Central memory CD8-positive, alpha-beta T cell (primary cell): ENCODE measurements around the gene ALG1.

Experiments
- ATAC-seq: fragments of 150-1000 bp; cut with Tn5 transposase; replicated peaks from 2 replicates; pipeline ENCODE4 v1.10.0; 2022; ENCODE audit warnings: mild to moderate bottlenecking, moderate FRiP score, moderate number of reproducible peaks; ENCODE audit not compliant: poor library complexity, severe bottlenecking; ENCODE audit errors: extremely low read depth
- DNase-seq, 2 donors: peaks; one replicate each; pipeline ENCODE4 v3.0.0; 2021; ENCODE audit warnings: low spot score in 2 of 2
- H3K27ac Mint-ChIP-seq: one replicate; pipeline ENCODE4 v1.8.0; 2022; ENCODE audit warnings: low read depth, mild to moderate bottlenecking, moderate library complexity, mixed read lengths
- H3K27me3 Mint-ChIP-seq: one replicate; pipeline ENCODE4 v1.8.0; 2022; ENCODE audit warnings: mixed read lengths
- H3K36me3 Mint-ChIP-seq: one replicate; pipeline ENCODE4 v1.8.0; 2022; ENCODE audit warnings: mild to moderate bottlenecking, moderate library complexity, mixed read lengths; ENCODE audit not compliant: insufficient read depth
- H3K4me1 Mint-ChIP-seq: one replicate; pipeline ENCODE4 v1.8.0; 2022; ENCODE audit warnings: mixed read lengths
- H3K4me3 Mint-ChIP-seq: one replicate; pipeline ENCODE4 v1.8.0; 2022; ENCODE audit warnings: mild to moderate bottlenecking, moderate library complexity, mixed read lengths
- H3K9me3 Mint-ChIP-seq: one replicate; pipeline ENCODE4 v1.8.0; 2022; ENCODE audit warnings: mixed read lengths

The ALG1 gene, protein sequence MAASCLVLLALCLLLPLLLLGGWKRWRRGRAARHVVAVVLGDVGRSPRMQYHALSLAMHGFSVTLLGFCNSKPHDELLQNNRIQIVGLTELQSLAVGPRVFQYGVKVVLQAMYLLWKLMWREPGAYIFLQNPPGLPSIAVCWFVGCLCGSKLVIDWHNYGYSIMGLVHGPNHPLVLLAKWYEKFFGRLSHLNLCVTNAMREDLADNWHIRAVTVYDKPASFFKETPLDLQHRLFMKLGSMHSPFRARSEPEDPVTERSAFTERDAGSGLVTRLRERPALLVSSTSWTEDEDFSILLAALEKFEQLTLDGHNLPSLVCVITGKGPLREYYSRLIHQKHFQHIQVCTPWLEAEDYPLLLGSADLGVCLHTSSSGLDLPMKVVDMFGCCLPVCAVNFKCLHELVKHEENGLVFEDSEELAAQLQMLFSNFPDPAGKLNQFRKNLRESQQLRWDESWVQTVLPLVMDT

DNA sequence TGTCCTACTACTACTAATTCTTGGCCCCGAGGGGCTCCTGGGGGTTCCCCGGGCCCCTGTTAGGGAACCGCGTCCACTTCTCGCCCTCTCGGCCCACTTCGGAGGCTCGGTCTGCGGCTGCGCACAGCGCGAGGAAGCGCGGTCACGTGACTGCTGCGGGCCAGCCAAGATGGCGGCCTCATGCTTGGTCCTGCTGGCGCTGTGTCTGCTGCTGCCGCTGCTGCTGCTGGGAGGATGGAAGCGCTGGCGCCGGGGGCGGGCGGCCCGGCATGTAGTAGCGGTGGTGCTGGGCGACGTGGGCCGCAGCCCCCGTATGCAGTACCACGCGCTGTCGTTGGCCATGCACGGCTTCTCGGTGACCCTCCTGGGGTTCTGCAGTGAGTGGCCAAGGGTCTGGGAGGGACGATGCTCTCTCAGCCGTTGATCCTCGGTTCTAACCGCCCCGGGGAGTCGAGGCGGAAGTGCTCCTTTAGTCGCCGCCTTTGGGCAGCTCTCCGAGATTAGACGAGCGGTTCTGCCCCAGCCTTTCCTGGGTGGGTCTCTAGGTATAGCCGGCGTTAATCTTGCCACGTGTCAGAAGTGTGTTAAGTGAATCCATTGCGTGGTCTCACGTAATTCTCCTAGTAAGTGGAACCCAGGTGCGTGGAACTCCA lies at the start of gene ALG1:
Gene ALG1, plus strand, starts transcription at position 163 of the 653 bp plus-strand sequence. Its CDS starts 7 bp downstream, at position 170.
- peak; percentile 89 for ATAC-seq
- H3K4me1 Mint-ChIP-seq, result peaks cover 25% of the 10 kb centered on the region
- no peaks in the 10 kb centered on the region for H3K27me3 Mint-ChIP-seq
- H3K9me3 Mint-ChIP-seq, result no peaks in the 10 kb centered on the region
- H3K36me3 Mint-ChIP-seq, result peaks cover 20% of the 10 kb centered on the region
- H3K4me3 Mint-ChIP-seq, result peak within 1 kb of the TSS; percentile 96
- H3K27ac Mint-ChIP-seq, result peak within 1 kb of the TSS; percentile 98
- DNase-seq, result peak; percentile 82 to 84

DNA sequence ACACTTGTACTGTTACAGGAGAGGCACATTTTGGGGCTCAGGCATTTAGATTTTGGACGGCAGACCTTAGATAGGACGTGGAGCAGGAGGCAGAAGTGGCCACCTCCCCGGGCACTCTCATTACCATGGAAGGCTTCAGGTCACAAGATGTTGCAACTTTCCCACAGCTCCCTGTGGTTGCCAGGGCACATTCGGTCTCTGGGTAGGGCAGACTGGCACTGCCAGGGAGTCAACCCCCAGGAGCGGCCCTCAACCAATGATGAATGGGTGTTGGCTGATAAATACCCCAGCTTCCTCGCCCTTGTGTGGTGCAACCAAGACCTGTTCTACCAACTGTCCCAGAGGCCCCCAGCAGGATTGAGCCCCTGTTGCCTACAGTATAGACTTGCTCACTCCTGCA lies 49.1 kb upstream of the ALG1 start:
- Mint-ChIP-seq H3K9me3 (no peaks in the 10 kb centered on the region), H3K4me1 (no peaks in the 10 kb centered on the region), H3K27ac (no peak overlapping the region), H3K27me3 (no peaks in the 10 kb centered on the region), H3K36me3 (no peaks in the 10 kb centered on the region), H3K4me3 (no peak overlapping the region)
- ATAC-seq (no peak), DNase-seq (no peak)

DNA sequence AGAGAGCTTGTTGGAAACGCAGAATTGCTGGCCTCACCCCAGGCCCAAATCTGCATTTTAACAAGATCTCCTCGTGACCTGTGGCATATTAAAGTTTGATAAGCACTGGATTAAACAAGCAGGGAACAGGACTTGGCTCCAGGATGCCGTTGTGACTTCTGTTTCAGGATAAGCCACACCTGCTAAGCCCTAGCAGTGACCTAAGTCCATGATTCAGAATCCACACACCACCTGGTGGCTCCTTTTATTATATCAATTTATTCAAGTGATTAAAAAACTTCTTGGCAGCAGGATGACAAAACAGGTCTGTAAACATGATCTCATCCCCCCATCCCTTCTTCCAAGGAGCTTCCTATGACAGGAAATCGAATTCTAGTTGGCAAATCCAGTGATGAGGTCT lies 47.0 kb upstream of the ALG1 start:
- Mint-ChIP-seq H3K27me3 (no peaks in the 10 kb centered on the region), H3K27ac (no peak overlapping the region), H3K4me3 (no peak overlapping the region), H3K4me1 (no peaks in the 10 kb centered on the region), H3K9me3 (no peaks in the 10 kb centered on the region), H3K36me3 (peaks cover 2% of the 10 kb centered on the region)
- ATAC-seq (no peak), DNase-seq (no peak)

DNA sequence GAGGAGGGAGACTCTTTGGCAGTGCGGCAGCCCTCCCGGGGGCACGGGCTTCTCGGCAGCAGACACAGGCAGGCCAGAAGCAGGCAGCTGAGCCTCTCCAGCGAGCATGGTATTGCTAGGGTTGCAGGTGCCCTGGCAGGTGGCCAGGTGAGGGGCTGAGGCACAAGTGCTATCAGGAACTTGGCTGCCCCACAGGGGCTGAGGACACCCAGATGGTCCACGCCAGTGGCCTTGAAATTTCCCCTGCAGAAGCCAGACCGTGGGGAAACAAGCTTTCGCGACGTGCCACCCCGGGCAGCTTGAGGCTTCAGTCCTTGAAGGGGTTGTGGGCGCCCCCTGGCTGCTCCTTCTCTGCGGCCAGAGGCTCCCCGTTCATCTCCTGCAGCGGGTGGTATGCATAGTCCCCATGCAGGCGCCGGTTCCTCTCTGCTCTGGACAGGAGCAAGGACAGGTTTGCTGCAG lies 46.4 kb upstream of the ALG1 start:
- Mint-ChIP-seq H3K27ac (no peak overlapping the region), H3K4me1 (no peaks in the 10 kb centered on the region), H3K9me3 (no peaks in the 10 kb centered on the region), H3K36me3 (peaks cover 2% of the 10 kb centered on the region), H3K4me3 (no peak overlapping the region), H3K27me3 (no peaks in the 10 kb centered on the region)
- no peak for ATAC-seq
- DNase-seq, result no peak

DNA sequence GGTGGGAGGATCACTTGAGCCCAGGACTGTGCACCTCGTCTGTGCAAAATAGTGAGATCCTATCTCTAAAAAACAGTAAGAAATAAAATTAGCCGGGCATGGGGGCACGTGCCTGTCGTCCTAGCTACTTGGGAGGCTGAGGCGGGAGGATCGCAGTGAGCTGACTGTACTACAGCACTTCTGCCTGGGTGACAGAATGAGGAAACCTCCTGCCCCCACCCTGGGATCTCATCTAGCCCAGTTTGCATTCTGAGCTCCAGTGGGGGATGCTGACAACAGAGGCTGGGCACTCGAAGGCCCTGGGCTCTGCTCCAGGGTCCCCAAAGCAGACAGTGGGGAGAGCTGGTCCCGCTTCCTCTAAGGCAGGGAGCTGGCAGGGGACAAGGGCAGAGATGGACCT lies 45.0 kb upstream of the ALG1 start:
- H3K36me3 Mint-ChIP-seq, result peaks cover 4% of the 10 kb centered on the region
- DNase-seq (no peak), ATAC-seq (no peak)
- H3K4me1 Mint-ChIP-seq, result peaks cover 6% of the 10 kb centered on the region
- H3K27ac Mint-ChIP-seq, result no peak overlapping the region
- H3K4me3 Mint-ChIP-seq, result no peak overlapping the region
- no peaks in the 10 kb centered on the region for H3K9me3 Mint-ChIP-seq
- no peaks in the 10 kb centered on the region for H3K27me3 Mint-ChIP-seq

DNA sequence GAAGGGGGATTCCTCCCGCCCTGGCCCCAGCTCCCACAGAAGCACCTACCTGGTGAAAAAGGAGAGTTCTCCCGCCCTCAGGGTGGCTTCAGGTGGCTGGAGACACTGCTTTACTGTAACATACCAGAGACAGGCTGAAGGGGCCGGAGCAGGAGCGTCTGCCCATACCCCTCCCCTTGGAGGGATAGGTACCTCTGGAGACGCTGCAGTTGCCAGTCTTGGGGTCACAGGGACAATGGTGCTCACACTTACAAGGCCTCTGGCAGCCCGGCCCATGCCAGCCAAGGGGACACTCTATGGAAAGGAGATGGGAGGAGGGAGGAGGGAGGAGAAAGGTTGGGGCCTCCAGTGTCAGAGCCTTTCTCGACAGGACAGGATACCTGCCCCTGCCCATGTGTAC lies 44.6 kb upstream of the ALG1 start:
- no peak for DNase-seq
- H3K36me3 Mint-ChIP-seq, result peaks cover 5% of the 10 kb centered on the region
- H3K27me3 Mint-ChIP-seq, result no peaks in the 10 kb centered on the region
- ATAC-seq, result no peak
- peaks cover 9% of the 10 kb centered on the region for H3K4me1 Mint-ChIP-seq
- H3K27ac Mint-ChIP-seq, result no peak overlapping the region
- H3K4me3 Mint-ChIP-seq, result no peak overlapping the region
- H3K9me3 Mint-ChIP-seq, result no peaks in the 10 kb centered on the region

DNA sequence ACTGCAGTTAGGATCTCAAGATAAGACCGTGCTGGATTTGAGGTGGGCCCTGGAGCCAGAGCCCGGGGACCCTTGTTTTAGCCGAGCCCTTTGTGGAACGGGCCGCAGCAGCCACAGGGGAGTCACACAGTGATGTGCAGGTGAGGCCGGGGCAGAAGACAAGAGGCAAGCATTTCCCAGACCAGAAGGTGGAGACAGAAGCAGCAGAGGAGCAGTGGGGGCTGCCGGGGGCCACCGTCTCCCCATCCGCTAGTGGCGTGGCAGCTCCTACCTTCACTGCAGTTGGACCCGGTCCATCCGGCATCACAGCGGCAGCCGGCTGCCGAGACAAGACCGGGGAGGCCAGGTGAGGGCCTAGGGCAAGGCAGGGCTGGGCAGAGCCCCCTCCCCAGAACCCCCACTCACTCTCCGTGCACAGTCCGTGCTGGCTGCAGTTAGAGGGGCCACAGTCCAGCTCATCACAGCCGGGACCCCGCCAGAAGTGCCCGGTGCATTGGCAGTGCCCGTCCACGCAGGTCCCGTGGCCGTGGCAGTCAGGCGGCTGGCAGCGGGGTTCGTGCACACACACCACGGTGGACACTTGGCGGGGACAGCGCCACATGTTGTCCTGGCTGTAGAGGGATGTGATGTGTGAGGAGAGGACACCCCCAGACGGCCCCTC lies 43.9 kb upstream of the ALG1 start:
- no peaks in the 10 kb centered on the region for H3K27me3 Mint-ChIP-seq
- DNase-seq, result no peak
- H3K9me3 Mint-ChIP-seq, result no peaks in the 10 kb centered on the region
- H3K27ac Mint-ChIP-seq, result no peak overlapping the region
- H3K4me1 Mint-ChIP-seq, result peaks cover 11% of the 10 kb centered on the region
- peaks cover 5% of the 10 kb centered on the region for H3K36me3 Mint-ChIP-seq
- H3K4me3 Mint-ChIP-seq, result no peak overlapping the region
- ATAC-seq, result no peak

DNA sequence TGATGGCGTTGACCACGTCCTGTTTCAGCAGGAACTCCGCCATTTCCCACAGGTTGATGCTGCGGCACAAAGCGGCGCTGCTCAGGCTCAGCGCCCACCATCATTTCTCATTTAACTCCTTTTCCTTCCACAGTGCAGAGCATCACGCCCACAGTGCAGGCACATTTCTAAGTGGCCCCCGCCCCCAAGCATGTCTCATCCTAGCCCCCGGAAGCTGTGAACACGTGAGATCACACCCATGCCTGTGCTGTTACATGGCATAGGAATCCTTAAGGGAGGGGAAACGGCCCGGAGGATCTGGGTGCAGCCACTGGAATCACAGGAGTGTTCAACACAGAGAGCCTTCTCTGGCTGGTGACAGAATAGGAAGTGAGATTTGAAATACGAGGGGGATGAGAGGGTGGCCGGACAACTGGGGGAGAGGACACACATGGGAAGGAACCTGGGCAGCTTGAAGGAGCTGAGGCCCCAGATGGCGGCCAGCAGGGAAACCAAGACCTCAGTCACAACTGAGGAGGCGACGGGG lies 42.6 kb upstream of the ALG1 start:
- no peak for ATAC-seq
- H3K36me3 Mint-ChIP-seq, result peaks cover 14% of the 10 kb centered on the region
- H3K4me3 Mint-ChIP-seq, result no peak overlapping the region
- H3K27me3 Mint-ChIP-seq, result no peaks in the 10 kb centered on the region
- DNase-seq, result no peak
- H3K4me1 Mint-ChIP-seq, result peaks cover 18% of the 10 kb centered on the region
- no peaks in the 10 kb centered on the region for H3K9me3 Mint-ChIP-seq
- no peak overlapping the region for H3K27ac Mint-ChIP-seq

DNA sequence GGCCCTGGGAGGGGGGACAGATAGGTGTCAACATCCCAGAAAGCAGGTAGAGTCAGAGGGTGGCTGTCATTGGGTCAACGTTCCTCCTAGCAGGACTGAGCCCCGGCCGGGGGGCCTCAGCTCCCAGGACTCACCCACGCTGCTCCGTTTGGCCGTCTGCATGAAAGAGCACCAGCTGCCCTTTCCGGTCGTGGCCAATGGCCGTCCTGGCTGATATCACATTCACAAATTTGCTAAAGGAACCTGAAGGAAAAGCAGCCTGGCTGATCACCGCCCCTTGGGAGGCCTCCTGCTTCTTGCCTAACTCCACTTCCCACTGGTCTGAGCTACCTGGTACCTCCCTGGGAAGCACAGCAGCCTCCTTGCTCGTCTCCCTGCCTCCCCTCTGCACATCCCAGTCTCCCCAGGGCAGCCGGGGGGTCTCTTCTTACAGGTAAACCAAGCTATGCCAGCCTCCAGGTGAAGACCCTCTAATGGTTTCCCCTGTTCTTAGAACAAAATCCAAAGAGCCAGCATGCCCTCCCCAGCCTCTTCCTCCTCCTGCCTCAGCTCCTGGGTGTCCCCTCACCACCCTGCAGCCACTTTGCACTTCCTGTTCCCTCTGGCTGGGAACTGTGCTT lies 41.3 kb upstream of the ALG1 start:
- H3K4me3 Mint-ChIP-seq, result no peak overlapping the region
- H3K27me3 Mint-ChIP-seq, result no peaks in the 10 kb centered on the region
- ATAC-seq (no peak), DNase-seq (no peak)
- no peak overlapping the region for H3K27ac Mint-ChIP-seq
- no peaks in the 10 kb centered on the region for H3K9me3 Mint-ChIP-seq
- peaks cover 26% of the 10 kb centered on the region for H3K4me1 Mint-ChIP-seq
- H3K36me3 Mint-ChIP-seq, result peaks cover 17% of the 10 kb centered on the region

DNA sequence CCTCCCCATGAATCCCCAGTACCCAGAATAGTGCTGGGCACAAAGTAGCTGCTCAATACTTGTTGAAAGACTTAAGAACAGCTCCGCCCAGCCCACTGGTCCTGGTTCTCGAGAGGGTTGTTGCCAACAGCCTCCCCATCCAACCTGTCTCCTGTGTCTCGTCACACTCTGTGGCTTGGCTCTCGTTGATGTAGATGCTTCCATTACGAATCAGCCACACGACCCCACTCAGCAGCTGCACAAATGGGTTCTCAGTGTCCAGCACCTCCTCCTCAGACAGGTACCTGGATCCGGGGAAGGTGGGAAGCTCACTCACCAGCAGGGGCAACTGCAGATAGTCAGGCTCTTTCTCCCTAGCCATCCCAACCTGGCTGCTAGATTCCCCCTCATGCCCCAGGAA lies 40.0 kb upstream of the ALG1 start:
- no peak overlapping the region for H3K4me3 Mint-ChIP-seq

DNA sequence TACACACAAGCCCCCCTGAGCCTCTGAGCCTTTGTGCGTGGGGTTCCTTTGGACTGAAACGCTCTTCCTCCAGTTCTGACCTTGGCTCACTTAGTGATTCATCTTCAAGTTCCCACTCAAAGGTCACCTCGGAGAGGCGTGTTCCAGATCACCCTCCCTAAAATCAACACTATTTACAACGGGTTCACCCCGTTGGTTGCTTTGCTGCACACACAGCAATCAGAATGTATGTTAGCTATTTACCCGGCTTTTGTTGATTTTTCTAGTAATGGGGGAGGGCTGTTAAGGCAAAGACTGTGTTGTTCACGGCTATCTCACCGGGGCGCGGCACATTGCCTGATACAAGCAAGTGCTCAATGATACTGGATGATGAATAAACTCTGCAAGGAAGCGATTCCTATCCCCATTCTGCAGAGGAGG lies 38.9 kb upstream of the ALG1 start:
- no peak for ATAC-seq
- peak overlapping the region; percentile 86 for H3K4me3 Mint-ChIP-seq

More for the DNA sequence above, 40.0 kb upstream of the ALG1 start:
- Mint-ChIP-seq H3K9me3 (no peaks in the 10 kb centered on the region), H3K27me3 (no peaks in the 10 kb centered on the region), H3K36me3 (peaks cover 19% of the 10 kb centered on the region), H3K27ac (no peak overlapping the region), H3K4me1 (peaks cover 26% of the 10 kb centered on the region)
- DNase-seq (no peak), ATAC-seq (no peak)

More for the DNA sequence above, 38.9 kb upstream of the ALG1 start:
- peaks cover 26% of the 10 kb centered on the region for H3K4me1 Mint-ChIP-seq
- H3K9me3 Mint-ChIP-seq, result no peaks in the 10 kb centered on the region
- H3K36me3 Mint-ChIP-seq, result peaks cover 19% of the 10 kb centered on the region
- DNase-seq, result no peak
- no peaks in the 10 kb centered on the region for H3K27me3 Mint-ChIP-seq
- H3K27ac Mint-ChIP-seq, result no peak overlapping the region
